Muscle of leg (tissue), 11 donors: Measurements from ENCODE around the gene CDH22. TPM values are rescaled to one million over a fixed set of nuclear protein-coding genes. Genes with fewer than 3 reads are reported as not detected.

Experiments
- DNase-seq: peaks from one replicate; pipeline ENCODE4 v3.0.0; 2013
- H3K27ac ChIP-seq: one replicate; pipeline ENCODE4 v1.5.1; 2013; ENCODE audit warnings: mild to moderate bottlenecking, low read length, control low read depth
- H3K27me3 ChIP-seq: one replicate; pipeline ENCODE4 v1.6.1; 2013; ENCODE audit warnings: low read length; ENCODE audit not compliant: control insufficient read depth, insufficient read depth
- H3K36me3 ChIP-seq: one replicate; pipeline ENCODE4 v1.6.1; 2013; ENCODE audit warnings: low read length; ENCODE audit not compliant: control insufficient read depth, insufficient read depth
- H3K4me1 ChIP-seq: one replicate; pipeline ENCODE4 v1.6.1; 2013; ENCODE audit warnings: low read length; ENCODE audit not compliant: control insufficient read depth, insufficient read depth
- H3K4me3 ChIP-seq: one replicate; pipeline ENCODE4 v1.5.1; 2013; ENCODE audit warnings: low read length, control low read depth
- H3K9me3 ChIP-seq: replicated peaks from 2 replicates; pipeline ENCODE4 v1.6.1; 2013; ENCODE audit warnings: low read depth, low read length; ENCODE audit not compliant: control insufficient read depth
- WGBS: methylation state at CpG from one replicate; pipeline ENCODE4 v1.1.5; 2013; ENCODE audit warnings: missing lambda C conversion rate; ENCODE audit not compliant: insufficient coverage; 5-methylcytosine and 5-hydroxymethylcytosine counted together
- polyA plus RNA-seq, 8 donors: library from polyadenylated mRNA; unstranded; fragments of 120-200 nt; gene quantifications; one replicate each; pipeline versions ENCODE4 v1.2.1 to v1.2.3, GENCODE V29; 2013; ENCODE audit warnings: inconsistent platforms in 1 of 8, low replicate concordance in 1 of 8; ENCODE audit not compliant: insufficient read length in 8 of 8, insufficient read depth in 1 of 8
- total RNA-seq: library from RNA; stranded (reverse); fragments of 120-200 nt; gene quantifications from one replicate; pipeline ENCODE4 v1.2.4, GENCODE V29; 2013

The CDH22 gene
- total and polyA plus RNA-seq, 9 donors: 0.13 to 0.43 (median 0.25) TPM

DNA sequence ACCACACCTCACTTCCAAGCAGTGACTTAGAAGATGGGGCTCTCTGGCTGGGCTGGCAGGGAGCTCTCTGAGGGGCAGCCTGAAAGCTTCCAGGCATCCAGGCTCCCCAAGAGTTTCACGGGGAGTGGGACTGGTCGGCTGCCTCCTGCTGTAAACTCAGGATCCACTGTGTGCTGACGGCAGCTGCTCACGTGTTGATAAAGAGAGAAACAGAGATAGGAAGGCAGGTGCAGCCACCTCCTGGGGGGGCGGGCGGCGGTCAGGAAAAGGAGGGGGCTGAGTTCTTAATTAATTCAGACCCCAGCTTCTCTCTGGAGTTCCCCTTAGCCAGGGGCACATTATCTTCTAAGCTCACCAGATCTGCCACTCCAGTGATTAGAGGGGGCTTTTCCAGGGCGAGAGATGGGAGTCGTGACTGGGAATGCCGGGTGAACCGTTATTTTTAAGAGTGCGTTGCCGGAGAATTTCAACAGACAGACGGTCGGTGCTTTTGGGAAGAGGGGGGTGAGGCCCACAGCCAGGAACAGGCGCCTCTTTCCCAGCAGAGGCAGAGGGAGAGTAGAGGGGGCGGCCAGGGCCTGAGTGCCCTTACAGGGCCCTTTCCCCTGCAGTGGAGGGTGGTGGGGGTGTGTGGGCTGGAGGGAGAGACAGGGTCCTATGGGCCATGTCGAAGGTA, 119.3 kb downstream of the CDH22 start:
- peaks cover 5% of the 10 kb centered on the region for H3K4me1 ChIP-seq
- no peak overlapping the region for H3K27ac ChIP-seq
- peaks cover 20% of the 10 kb centered on the region for H3K27me3 ChIP-seq
- H3K36me3 ChIP-seq: no peaks in the 10 kb centered on the region
- H3K4me3 ChIP-seq: no peak overlapping the region
- H3K9me3 ChIP-seq: no peaks in the 10 kb centered on the region
- no peak for DNase-seq
- 15% methylated on average over 11 of the region's 18 CpGs for WGBS

DNA sequence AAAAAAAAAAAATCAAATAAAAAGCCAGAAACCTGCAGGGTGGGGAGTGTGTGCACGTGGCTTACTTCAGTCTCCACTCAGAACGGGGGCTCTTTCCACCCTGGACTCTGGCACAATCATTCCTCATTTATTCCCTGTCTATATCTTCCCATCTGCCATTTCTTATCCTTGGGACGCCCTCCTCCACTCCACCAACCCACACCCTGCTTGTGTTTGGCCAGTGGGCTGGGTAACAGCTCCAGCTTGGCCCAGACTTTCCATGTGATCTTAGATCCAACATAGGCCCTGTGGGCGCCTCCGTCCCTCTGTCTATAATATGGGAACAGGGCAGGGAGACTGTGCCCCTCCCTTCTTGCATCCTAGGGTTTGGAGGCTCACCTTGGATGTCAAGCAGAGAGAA, 122.1 kb downstream of the CDH22 start:
- 62% methylated on average over 3 of the region's 5 CpGs for WGBS
- no peak overlapping the region for H3K27ac ChIP-seq
- no peak for DNase-seq
- no peaks in the 10 kb centered on the region for H3K9me3 ChIP-seq
- H3K27me3 ChIP-seq: peaks cover 18% of the 10 kb centered on the region
- no peaks in the 10 kb centered on the region for H3K36me3 ChIP-seq
- peaks cover 3% of the 10 kb centered on the region for H3K4me1 ChIP-seq
- no peak overlapping the region for H3K4me3 ChIP-seq

DNA sequence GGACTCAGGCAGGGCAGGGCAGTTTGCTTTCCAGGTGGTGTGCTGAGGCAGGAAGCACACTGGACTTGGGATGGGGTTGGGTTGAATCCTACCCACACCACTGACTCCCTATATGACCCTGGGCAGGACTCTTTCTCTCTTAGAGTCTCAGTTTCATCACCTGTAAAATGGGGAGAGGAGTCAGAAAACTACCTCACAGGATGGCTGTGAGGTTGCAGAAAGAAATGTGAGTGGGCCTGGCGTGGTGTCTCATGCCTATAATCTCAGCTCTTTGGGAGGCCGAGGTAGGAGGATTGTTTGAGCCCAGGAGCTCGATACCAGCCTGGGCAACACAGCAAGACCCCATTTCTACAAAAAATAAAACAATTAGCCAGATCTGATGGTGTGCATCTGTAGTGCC, 122.9 kb downstream of the CDH22 start:
- WGBS: no CpG with 5 or more reads among the region's 3 CpGs

DNA sequence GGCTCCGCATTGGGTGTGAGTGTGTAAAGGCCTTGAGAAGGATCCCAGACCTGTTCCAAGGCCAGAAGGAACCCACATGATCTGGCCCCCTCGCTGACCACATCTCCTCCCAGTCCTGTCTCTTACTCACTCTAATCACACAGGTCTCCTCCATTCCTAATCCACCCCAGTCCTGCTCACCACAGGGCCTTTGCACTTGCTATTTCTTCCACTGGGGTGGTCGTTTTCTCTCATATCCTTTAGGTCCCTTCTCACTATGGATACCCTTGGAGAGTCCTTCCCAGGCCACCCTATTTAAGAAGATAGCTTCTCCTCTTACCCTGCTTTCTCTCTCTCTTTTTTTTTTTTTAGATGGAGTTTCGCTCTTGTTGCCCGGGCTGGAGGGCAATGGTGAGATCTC, 124.5 kb downstream of the CDH22 start:
- 54% methylated on average over 2 of the region's 5 CpGs for WGBS
- H3K36me3 ChIP-seq: no peaks in the 10 kb centered on the region

More for the DNA sequence above, 122.9 kb downstream of the CDH22 start:
- H3K4me3 ChIP-seq: no peak overlapping the region
- no peak for DNase-seq
- peaks cover 22% of the 10 kb centered on the region for H3K27me3 ChIP-seq
- H3K9me3 ChIP-seq: no peaks in the 10 kb centered on the region
- H3K27ac ChIP-seq: no peak overlapping the region
- H3K36me3 ChIP-seq: no peaks in the 10 kb centered on the region
- peaks cover 4% of the 10 kb centered on the region for H3K4me1 ChIP-seq

DNA sequence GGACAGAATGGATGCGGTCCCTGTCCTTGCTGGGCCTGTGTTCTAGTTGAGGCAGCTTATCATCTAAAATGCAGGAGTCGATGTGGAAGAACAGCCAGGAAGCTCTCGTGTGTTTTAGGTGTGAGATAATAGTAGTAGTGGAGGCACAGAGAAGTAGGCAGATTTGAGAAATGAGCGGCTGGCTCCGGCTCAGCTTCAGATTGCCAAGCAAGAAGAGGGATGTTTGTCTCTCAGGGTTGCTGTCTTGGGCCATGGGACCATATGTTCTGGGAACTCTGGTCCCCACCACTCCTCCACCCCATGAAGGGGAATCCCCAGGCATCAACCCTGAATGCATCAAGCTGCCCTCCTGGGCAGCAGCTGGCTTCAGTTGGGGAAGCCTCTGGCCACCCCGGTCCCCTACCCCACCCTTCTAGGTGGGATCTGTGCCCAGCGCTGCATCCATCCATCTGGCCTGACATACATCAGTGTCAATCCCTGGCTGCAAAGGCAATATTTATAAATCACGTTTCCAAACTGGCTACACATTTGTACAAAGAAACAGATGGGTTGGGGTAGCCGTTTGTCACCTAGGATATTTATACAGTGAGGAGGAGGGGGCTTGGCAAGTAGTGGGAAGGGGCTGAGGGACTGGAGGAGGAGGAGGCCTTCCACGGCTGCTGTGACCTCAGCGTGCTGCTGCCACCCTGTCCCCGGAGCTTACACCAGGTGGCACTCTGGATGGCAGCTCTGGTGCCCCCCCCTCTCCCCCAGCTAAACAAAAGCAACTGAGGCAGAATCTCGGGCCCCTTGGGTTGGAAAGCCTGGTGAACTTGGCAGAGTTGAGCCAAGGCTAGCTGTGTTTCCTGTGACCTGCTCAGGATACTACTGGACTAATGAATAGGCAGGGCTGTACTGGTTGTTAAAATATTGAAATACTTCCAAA, 125.8 kb downstream of the CDH22 start:
- Histone ChIP-seq H3K36me3 (no peaks in the 10 kb centered on the region), H3K27ac (no peak overlapping the region), H3K4me1 (peaks cover 16% of the 10 kb centered on the region), H3K4me3 (no peak overlapping the region), H3K27me3 (peaks cover 20% of the 10 kb centered on the region), H3K9me3 (no peaks in the 10 kb centered on the region)
- WGBS: 47% methylated on average over 5 of the region's 13 CpGs
- DNase-seq: no peak

More for the DNA sequence above, 124.5 kb downstream of the CDH22 start:
- H3K27me3 ChIP-seq: peaks cover 21% of the 10 kb centered on the region
- H3K9me3 ChIP-seq: no peaks in the 10 kb centered on the region
- peaks cover 16% of the 10 kb centered on the region for H3K4me1 ChIP-seq
- no peak overlapping the region for H3K4me3 ChIP-seq
- DNase-seq: no peak
- H3K27ac ChIP-seq: no peak overlapping the region

DNA sequence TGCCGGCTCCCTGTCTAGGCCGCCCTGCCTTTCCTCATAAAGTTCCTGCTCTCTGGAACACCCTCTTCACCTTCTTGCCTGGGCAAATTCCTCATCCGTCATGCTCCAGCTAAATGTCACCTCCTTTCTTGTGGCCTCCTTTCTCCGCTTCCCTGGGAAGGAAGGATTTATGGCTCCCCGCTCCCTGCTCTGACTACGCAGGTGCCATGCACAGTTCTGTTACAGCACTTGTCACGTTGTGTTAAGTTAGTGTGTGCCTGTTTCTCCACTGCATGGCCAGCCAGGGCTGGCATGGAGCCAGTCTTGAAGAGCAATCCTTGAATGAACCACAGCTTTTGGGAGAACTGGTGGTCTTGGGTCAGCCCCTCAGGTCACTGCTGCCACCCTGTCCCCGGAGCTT, 128.4 kb downstream of the CDH22 start:
- Histone ChIP-seq H3K27ac (no peak overlapping the region), H3K4me3 (no peak overlapping the region), H3K36me3 (no peaks in the 10 kb centered on the region), H3K9me3 (no peaks in the 10 kb centered on the region), H3K27me3 (peaks cover 40% of the 10 kb centered on the region), H3K4me1 (peaks cover 19% of the 10 kb centered on the region)
- DNase-seq: peak; percentile 52
- 51% methylated on average over 7 of the region's 8 CpGs for WGBS

DNA sequence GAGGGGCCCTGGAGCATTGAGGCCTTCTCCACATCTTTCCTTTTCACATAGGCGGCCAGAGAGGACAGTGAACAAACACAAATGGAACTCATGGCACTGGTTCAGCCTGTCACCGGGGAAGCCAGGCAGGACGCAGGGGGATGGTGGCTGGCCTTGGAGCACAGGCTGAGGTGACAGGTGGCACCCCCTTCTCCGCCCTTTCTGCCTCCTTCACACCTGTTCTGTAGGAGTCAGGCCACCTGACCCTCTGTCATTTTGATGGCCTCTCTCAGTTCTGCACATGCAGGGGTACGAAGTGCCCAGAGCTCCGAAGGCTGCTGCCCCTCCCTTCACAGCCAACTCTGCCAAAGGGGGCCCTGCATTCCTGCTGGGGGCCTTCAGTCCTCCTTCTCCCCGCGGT, 129.4 kb downstream of the CDH22 start:
- Histone ChIP-seq H3K27ac (no peak overlapping the region), H3K4me1 (peaks cover 19% of the 10 kb centered on the region), H3K9me3 (no peaks in the 10 kb centered on the region), H3K4me3 (no peak overlapping the region), H3K36me3 (no peaks in the 10 kb centered on the region), H3K27me3 (peaks cover 47% of the 10 kb centered on the region)
- 33% methylated on average over 5 of the region's 8 CpGs for WGBS
- peak; percentile 53 for DNase-seq

DNA sequence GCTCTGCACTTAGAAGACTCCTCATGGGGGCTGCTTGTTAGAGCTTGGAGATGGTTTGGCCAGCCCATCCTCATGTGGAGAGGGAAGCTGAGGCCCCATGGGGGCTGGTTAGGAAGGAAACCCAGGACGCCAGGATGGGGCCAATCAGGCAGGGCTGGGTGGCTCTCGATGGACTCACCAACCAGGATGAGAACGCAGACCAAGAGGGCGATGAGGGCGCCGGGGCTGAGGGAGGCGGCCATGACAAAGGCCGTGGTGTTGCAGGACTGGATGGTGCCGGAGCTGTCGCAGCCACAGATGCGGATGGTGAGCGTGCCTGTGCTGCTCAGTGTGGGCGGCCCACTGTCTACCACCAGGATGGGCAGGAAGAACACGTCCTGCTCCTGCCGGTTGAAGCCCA, 130.5 kb downstream of the CDH22 start:
- H3K36me3 ChIP-seq: no peaks in the 10 kb centered on the region
- H3K27ac ChIP-seq: no peak overlapping the region
- no peak overlapping the region for H3K4me3 ChIP-seq
- peaks cover 19% of the 10 kb centered on the region for H3K4me1 ChIP-seq
- peaks cover 51% of the 10 kb centered on the region for H3K27me3 ChIP-seq
- H3K9me3 ChIP-seq: no peaks in the 10 kb centered on the region
- WGBS: 81% methylated on average over 15 of the region's 15 CpGs
- DNase-seq: no peak

DNA sequence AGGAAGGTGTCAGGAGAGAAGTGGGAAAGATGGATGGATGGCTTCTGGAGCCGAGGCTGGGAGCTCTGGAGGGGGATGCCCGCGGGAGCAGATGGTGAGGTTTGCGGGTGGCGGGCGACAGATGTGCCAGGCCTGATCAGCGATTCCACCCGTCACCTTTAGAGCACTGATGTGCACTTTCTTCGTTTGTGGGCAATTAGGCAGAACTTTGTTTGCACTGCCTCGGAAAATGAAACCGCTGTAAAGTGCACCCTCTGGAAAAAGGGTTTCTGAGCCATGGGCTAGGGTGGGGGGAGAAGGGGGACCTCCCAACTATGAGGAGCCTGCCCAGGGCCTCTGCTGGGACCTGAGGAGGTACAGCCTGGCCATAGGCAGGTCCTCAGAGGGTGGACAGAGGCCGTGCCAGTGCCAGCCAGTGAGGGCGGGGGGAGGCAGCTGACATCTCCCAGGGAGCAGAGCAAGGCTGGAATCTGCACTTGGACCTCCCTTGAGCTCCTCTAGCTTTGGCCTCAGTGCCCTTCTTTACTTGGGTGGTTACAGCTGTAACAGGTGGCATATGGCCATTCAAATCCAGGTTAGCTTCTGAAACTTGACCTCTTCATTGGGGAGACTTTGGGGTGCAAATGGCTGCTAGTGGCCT, 131.4 kb downstream of the CDH22 start:
- 79% methylated on average over 13 of the region's 13 CpGs for WGBS
- H3K27ac ChIP-seq: no peak overlapping the region
- H3K4me1 ChIP-seq: peaks cover 16% of the 10 kb centered on the region
- no peaks in the 10 kb centered on the region for H3K9me3 ChIP-seq
- H3K4me3 ChIP-seq: no peak overlapping the region
- peaks cover 59% of the 10 kb centered on the region for H3K27me3 ChIP-seq
- no peaks in the 10 kb centered on the region for H3K36me3 ChIP-seq
- no peak for DNase-seq

DNA sequence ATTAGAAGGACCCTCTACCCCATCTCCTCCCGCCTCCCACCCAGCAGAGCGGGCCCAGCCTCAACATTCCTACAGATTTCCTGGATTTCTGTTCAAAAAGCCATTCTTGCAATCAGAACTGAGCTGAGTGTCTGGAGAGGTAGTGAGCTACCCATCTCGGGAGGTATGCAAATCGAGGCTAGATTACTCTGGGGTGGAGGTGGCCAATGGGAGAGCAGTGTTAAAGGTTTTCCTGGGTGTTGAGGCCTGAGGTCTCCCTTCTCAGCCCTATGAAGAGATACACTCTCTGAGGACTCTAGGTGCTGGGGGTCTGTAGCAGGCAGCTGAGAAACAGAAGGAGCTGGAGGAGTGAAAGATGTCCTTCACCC, 133.2 kb downstream of the CDH22 start:
- no CpG with 5 or more reads among the region's 4 CpGs for WGBS
- Histone ChIP-seq H3K9me3 (no peaks in the 10 kb centered on the region), H3K4me3 (no peak overlapping the region), H3K27ac (no peak overlapping the region), H3K27me3 (peaks cover 62% of the 10 kb centered on the region), H3K36me3 (no peaks in the 10 kb centered on the region), H3K4me1 (peaks cover 13% of the 10 kb centered on the region)
- DNase-seq: no peak
